ENCODE measurements around the gene SNX9.

SNX9 gene

DNA sequence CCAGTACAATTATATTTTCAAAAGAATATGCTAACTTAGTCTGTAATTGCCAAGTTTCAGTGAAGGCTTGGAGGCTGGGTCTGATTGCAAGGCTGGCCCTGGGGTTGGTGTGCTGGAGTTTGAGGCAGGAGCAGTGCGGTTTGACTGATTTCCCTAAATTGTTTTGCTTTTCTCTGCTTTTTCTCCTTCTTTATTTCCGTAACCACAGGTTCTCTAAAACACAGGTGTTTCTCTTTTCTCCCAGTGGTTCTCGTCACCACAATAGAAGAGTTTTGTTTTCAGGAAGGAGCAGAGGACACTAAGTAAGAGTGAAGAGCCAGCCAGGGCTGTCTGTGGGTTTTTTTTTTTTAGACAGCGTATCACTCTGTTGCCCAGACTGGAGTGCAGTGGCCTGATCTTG lies 8.2 kb upstream of the SNX9 start:
- TF ChIP-seq, protein P1, sequence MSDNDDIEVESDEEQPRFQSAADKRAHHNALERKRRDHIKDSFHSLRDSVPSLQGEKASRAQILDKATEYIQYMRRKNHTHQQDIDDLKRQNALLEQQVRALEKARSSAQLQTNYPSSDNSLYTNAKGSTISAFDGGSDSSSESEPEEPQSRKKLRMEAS (IDR thresholded peaks at IDR 0.05): no peak
- no peak for TF ChIP-seq EP300 (IDR thresholded peaks at IDR 0.05; ENCODE audit: borderline replicate concordance)
- TF ChIP-seq TCF12 (IDR thresholded peaks at IDR 0.05; ENCODE audit: low read depth): no peak
- no peak for TF ChIP-seq TEAD4 (IDR thresholded peaks at IDR 0.05)
- TF ChIP-seq, protein P2, sequence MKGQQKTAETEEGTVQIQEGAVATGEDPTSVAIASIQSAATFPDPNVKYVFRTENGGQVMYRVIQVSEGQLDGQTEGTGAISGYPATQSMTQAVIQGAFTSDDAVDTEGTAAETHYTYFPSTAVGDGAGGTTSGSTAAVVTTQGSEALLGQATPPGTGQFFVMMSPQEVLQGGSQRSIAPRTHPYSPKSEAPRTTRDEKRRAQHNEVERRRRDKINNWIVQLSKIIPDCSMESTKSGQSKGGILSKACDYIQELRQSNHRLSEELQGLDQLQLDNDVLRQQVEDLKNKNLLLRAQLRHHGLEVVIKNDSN (IDR thresholded peaks at IDR 0.05): no peak
- no peak for TF ChIP-seq CEBPB (IDR thresholded peaks at IDR 0.05)
- TF ChIP-seq ZBTB7A (IDR thresholded peaks at IDR 0.05; ENCODE audit: low read depth): no peak
- TF ChIP-seq NFIC (IDR thresholded peaks at IDR 0.05): no peak
- TF ChIP-seq RAD21 (IDR thresholded peaks at IDR 0.05; ENCODE audit: low read depth): no peak
- no peak for TF ChIP-seq FOXM1 (IDR thresholded peaks at IDR 0.05; ENCODE audit: borderline replicate concordance, low read depth)
- TF ChIP-seq EGR1 (IDR thresholded peaks at IDR 0.05): no peak

DNA sequence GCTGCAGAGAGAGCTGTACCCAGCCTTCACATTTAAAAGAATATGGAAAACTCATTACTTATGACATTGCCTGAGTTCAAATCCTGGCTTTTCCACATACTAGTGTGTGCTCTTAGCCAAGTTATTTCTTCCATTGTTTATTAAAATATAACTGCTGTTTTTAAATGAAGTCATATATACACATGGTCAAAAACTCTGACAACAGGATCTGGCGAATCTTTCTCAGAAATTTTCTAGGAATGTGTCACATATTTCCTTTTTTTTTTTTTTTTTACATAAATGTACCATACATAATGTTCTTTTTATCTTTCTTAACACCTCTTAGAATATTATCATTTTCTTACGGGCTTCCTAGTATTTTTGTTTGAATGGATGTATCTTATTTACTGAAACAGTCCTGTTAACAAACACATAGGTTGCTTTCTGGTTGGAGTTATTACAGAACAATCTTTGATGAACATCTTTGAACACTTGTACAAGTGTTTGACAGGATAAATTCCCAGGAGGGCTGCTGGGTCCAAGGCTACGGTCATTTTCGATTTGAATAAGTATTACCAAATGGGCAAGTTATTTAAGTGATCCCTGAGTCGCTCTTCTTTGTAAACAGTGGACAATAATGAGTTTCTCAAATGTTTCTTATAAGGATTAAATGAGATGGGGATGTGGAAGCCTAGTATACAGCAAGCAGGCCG lies 1.6 kb upstream of the SNX9 start:
- TF ChIP-seq CEBPB (IDR thresholded peaks at IDR 0.05) (no peak), ZBTB7A (IDR thresholded peaks at IDR 0.05; ENCODE audit: low read depth) (no peak), YY1 (IDR thresholded peaks at IDR 0.05; ENCODE audit: low read depth) (no peak), EP300 (IDR thresholded peaks at IDR 0.05; ENCODE audit: borderline replicate concordance) (no peak), TAF1 (IDR thresholded peaks at IDR 0.05; ENCODE audit: low read depth) (no peak)
- TF ChIP-seq, protein P1 (IDR thresholded peaks at IDR 0.05): no peak
- TF ChIP-seq, protein P3, sequence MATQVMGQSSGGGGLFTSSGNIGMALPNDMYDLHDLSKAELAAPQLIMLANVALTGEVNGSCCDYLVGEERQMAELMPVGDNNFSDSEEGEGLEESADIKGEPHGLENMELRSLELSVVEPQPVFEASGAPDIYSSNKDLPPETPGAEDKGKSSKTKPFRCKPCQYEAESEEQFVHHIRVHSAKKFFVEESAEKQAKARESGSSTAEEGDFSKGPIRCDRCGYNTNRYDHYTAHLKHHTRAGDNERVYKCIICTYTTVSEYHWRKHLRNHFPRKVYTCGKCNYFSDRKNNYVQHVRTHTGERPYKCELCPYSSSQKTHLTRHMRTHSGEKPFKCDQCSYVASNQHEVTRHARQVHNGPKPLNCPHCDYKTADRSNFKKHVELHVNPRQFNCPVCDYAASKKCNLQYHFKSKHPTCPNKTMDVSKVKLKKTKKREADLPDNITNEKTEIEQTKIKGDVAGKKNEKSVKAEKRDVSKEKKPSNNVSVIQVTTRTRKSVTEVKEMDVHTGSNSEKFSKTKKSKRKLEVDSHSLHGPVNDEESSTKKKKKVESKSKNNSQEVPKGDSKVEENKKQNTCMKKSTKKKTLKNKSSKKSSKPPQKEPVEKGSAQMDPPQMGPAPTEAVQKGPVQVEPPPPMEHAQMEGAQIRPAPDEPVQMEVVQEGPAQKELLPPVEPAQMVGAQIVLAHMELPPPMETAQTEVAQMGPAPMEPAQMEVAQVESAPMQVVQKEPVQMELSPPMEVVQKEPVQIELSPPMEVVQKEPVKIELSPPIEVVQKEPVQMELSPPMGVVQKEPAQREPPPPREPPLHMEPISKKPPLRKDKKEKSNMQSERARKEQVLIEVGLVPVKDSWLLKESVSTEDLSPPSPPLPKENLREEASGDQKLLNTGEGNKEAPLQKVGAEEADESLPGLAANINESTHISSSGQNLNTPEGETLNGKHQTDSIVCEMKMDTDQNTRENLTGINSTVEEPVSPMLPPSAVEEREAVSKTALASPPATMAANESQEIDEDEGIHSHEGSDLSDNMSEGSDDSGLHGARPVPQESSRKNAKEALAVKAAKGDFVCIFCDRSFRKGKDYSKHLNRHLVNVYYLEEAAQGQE (IDR thresholded peaks at IDR 0.05; ENCODE audit: low read depth): no peak

DNA sequence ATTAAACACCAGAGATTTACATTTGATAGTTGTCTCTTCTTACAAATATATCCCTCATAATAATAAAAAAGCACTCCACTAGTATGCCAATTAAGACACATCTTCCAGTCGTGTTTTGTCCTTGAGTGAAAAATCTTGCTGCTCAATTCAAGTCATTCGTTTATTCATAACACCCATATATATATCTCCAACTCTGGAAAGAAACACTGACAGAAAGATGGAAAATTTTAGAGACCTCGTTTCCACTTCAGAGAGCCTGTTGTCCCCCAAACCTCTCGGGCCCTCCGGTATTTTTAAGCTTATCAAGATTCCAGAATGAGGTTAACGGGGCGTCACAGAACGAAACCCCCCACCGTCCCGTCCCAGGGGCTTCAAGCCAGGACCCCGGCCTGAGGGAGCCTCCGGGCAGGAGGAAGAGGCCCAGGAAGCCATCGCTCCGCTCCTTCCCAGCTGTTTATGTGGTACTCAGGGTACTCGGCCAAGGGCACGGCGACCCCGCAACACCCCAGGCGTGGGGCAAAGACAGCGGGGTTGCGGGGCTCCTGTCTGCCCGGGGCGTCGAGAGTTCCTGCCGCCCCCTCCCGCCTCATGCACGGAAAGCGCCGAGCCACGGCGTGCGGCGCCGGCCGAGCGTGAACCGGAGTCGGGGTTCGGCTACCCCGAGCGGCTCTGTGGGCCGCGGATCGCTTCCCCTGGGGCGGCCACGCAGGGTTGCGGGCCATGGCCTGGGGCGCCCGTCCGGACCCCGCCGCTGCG lies 623 bp upstream of the SNX9 start:
- TF ChIP-seq TAF1 (IDR thresholded peaks at IDR 0.05; ENCODE audit: low read depth) (no peak), ZBTB7A (IDR thresholded peaks at IDR 0.05; ENCODE audit: low read depth) (0 out of 2 replicates have a peak, but pooled peaks have one; percentile 30), CEBPB (IDR thresholded peaks at IDR 0.05) (no peak), EP300 (IDR thresholded peaks at IDR 0.05; ENCODE audit: borderline replicate concordance) (no peak; the same call in 1 of the 2 replicates)
- TF ChIP-seq, protein P2 (IDR thresholded peaks at IDR 0.05): no peak

DNA sequence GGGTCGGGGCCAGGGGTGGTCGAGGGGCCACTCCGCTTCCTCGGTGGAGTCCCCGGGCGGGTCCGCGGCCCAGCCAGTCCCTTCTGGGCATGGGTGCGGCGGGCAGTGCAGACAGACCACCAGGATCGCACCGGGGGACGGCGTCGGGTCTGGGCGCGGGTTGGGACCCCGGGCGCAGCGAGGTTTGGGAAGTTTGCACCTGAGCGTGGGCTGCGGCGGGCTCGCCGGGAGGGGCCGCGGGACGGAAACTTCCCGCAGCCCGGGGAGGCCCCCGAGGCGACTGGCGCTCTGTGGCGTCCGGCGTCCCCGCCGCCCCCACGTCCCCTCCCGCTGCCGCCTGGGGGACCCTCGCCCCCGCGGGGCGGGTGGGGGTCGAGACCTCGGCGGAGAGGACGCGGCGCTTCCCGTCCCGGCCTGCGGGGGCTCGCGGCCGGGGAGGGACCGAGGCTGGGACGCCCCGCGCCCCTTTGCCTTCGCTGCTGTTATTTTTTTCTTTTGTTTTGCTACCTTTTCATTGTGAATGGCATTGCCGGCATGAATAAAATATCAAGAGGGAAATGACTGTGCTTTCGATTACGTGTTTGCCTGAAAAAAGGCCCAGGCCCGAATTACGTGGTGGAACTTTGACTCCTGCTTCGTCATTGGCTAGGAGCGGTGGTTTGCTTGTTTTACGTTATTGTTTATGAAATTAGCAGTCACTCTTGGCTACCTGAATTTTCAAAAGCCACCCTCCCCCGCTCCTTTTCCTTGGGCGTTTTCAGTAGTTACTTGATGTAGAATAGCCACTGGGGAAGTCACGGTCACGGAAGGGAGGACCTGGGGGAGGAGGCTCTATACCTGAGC lies 703 bp downstream of the SNX9 start:
- peak; percentile 84 for TF ChIP-seq ZBTB7A (IDR thresholded peaks at IDR 0.05; ENCODE audit: low read depth)
- no peak for TF ChIP-seq TCF12 (IDR thresholded peaks at IDR 0.05; ENCODE audit: low read depth)

DNA sequence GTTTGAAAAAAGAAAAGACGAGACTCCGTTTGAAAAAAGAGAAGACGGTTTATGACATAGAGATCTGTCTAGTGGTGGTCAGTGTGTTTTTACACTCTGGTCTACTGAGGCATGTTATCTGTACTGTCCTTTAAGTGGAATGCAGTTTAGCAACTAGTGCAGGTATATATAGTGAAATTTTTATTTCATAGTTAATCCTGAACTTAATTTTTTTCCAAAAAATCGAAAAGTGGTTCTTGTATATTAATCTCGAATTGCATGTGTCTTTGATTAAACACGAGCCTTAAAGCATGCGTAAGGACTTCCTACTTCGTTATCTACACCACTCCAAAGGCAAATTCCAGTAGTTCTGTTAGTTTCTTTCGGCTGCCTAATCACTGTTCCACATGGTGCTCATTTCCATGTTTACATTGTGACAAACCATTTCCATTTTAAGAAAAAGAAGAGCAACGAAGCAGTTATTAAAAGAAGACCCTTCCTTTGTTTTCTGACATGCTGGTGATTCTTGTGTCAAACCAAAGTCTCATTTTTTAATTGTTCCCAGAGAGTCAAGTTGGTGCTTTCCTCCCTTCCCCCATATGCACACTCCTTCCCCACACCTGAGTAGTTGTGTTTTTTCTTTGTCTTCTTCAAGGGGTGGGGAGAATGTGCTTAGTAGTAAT lies 2.3 kb downstream of the SNX9 start:
- TF ChIP-seq, protein P3 (IDR thresholded peaks at IDR 0.05; ENCODE audit: low read depth): no peak
- TF ChIP-seq, protein P2 (IDR thresholded peaks at IDR 0.05): no peak
- TF ChIP-seq FOXM1 (IDR thresholded peaks at IDR 0.05; ENCODE audit: borderline replicate concordance, low read depth) (no peak), EP300 (IDR thresholded peaks at IDR 0.05; ENCODE audit: borderline replicate concordance) (no peak), ZBTB7A (IDR thresholded peaks at IDR 0.05; ENCODE audit: low read depth) (no peak)

Measured in Ishikawa (cell line).